ENCODE results near the gene GGA3.

Gene GGA3

DNA sequence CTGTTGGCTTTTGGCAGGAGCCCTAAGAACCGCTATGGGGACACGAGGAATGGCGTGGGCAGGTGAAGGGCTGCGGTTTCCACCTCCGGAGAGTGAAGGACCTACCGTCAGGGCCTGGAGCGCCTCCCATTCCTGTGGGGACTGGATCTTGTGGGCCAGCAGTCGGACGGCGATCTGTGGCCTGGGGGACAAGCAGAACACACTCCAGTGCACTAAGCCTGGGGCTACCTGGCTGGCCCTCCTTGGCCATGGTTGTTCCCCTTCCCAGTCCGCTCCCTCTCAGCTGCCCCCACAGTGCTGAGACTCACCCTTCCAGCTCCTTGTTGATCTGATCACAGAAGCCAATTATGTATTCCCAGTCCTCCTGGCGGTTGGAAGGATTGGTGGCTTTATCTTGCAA lies 15.0 kb downstream of the GGA3 start:
- no peak for DNase-seq (ENCODE audit: low read depth in 1 of 2, low spot score in 1 of 2)

DNA sequence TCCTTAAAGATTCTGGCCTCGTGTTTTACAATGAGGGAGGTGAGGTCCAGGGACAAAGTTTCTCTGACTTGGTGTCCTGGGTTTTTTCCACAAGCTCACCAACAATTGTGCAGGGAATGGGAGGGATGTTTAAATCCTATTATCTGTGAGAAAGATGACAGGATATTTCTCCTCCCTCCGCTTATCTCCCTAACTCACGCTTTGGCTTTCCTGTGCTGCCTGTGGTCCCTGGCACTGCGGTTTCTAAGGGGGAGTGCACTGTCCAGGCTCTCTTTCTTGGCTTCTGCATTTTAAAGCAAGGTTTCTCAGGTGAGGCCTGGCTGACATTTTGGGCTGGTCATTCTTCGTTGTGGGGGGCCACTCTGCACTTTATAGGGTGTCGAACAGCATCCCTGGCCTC lies 16.4 kb downstream of the GGA3 start:
- no peak for DNase-seq (ENCODE audit: low read depth in 1 of 2, low spot score in 1 of 2)

DNA sequence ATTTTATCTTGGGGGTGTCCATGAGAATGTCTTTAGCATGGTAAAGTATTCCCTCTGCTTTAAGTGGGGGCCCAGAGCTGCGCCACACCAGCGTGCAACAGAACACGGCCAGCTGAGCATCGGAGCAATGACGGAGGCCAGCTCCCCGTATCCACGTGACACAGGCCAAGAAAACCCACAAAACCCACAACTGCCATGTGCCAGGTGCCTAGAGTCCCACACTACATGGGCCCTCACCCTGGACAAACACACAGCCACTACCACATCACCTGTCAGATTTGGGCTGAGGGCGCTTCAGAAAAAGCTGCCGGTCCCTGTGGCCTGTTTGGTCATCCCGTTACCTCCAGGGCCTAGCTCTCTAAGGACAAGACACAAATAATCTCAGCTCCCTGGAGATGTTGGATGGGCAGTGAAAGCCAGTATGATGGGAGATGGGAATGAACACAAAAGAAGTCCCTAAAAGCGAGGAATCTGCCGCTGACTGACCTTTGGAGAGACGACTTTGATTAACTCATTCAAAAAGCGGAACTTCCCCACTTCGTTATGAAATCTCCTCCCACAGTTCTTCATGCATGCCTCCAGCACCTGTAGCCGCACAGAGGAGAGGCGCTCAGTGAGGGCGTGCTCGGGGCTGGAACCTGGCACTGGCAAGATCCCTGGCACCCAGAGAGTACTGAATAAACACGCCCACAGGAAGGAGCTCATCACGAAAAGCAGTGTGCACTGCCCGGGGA lies 17.1 kb downstream of the GGA3 start:
- DNase-seq (ENCODE audit: low read depth in 1 of 2, low spot score in 1 of 2) = no peak

DNA sequence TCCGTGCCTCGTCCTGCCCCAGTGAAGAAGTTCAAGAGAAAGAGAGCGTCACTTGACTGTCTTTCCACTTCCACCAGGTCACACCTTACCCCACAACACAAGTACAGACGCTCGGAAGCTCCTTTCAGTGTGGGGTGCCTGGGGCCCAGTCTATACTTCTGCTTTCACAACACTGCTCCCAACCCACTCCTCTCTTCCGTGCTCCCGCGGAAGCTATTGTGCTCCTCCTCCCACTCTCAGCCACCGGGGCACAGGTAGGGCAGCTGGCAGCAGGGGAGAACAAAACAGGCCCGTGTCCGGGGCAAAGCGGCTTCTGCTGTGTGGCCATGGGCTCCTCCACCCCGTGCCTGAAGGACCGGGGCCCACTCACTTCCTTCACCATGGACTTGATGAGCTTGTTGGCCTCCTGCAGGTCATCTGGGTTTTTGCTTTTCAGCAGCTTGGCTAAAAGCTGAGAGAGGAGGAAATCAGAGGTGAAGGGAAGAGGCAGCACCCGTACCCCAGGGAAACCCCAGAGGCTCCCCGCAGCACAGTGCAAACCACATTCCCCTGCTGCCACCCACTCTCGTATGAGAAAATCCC lies 18.9 kb downstream of the GGA3 start:
- no peak for DNase-seq (ENCODE audit: low read depth in 1 of 2, low spot score in 1 of 2)

DNA sequence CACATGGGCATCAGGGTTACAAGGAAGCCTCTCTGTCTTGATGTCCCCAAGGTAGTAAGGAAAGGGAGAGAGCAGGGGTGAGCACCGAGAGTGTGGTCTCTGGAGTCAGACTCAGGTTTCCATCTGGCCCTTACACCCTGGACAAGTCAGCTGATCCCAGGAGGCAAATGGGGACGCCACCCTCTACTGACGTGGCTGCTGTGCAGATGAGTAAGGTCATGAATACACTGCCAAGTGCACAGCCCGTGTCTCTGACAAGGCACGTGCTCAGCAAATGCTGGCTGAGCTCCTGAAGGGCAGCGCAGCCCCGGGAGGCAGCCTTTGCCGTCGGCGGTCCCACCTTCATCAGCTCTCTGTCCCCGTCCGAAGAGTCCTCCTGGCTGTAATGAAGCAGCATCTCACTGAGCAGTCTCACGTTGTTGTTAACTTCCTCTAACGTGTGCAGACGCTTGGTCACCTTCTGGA lies 19.4 kb downstream of the GGA3 start:
- DNase-seq (ENCODE audit: low read depth in 1 of 2, low spot score in 1 of 2) = no peak

DNA sequence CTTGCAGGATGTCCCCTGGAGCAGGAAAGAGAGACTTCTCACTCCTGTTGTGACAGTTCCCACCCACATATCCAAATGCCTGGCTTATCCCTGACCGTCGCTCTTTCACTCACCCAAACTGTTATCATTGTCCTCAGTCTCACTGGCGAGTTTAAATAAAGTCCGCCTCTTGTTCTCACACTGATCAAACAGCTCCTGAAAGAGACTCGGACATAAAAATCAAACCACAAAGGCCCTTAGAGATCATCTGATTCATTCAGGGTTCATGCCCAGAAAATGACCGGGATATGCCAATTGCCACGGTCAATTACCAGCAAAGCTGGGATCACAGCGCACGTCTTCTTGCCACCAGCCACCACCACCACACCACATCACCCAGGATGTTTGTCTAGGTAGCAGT lies 19.9 kb downstream of the GGA3 start:
- no peak for DNase-seq (ENCODE audit: low read depth in 1 of 2, low spot score in 1 of 2)

DNA sequence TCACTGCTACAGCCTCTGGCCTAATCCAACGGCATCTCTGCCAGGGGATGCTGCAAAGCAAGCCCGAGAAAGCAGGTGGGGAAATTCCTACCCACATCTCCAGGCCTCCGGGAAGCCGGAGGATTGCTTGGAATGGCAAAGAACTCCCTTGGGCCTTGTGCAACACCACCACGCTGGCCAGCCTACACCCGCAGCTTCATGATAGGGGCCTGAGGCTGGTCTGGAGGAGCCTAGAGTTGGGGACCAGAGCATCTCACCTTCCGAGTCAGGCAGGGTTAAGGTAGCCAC lies 20.3 kb downstream of the GGA3 start:
- DNase-seq (ENCODE audit: low read depth in 1 of 2, low spot score in 1 of 2) = no peak

DNA sequence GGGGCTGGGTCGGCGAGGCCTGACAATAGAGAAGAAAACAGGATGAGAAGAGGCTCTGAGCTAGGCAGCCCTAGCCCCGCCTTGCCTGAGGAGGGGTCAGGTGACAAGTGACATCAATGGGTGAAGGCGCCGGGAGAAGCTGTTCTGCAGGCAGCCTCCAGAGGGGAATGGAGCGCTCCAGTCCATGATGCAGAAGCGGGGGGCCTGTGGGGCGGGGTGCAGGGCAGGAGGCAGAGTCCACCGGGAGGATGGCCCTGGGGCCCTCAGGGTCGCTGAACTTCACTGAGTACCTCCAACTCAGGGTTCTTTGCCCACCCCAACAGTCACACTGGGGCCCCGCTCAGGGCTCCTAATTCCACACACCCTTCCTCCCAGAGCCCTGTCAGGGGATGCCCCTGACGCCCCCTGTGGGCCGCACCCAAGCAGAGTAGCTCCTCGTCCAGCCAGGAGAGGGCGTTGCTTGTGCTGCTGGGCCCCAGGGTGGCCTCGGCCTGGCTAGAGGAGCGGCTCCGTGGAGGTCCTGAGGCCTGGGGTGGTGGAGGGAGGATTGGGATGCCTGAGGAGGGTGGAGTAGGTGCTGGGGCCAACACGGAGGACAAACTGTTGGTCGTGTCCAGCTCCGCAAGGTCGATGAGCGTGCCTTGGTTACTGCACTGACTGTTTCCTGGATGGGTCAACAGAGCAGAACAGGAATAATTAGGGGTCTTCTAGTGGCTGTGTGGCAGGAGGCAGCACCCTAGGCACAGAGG lies 20.8 kb downstream of the GGA3 start:
- peak in 1 of 2 donors; percentile 30 for DNase-seq (ENCODE audit: low read depth in 1 of 2, low spot score in 1 of 2)

DNA sequence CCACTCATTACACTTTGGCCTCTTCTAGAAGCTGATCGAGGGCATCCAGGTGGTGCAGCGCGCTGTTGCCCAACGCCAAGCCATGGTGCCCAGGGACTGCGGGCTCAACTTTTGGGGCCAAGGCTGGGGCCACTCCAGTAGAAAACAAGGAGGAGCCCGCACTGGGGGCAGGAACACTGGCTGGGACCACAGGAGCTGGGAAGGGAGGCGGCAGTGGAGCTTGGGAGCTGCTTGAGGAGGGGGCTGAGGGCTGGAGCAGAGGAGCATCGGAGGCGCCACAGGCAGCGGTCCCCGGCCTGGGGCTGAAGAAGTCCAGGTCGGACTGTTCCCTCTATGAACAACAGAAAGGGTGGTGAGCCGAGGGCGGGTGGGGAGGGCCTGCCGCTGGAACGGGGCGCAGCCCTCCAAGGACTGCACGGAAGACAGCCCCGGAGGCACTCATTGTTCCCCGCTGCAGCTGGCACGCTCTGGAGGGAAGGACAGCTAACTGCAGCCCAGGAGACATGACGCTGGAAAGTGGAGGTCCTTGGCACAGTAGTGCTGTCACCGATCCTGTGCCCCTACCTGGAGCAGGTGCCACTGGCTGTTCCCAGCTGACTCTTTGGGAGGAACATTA lies 21.5 kb downstream of the GGA3 start:
- no peak for DNase-seq (ENCODE audit: low read depth in 1 of 2, low spot score in 1 of 2)

DNA sequence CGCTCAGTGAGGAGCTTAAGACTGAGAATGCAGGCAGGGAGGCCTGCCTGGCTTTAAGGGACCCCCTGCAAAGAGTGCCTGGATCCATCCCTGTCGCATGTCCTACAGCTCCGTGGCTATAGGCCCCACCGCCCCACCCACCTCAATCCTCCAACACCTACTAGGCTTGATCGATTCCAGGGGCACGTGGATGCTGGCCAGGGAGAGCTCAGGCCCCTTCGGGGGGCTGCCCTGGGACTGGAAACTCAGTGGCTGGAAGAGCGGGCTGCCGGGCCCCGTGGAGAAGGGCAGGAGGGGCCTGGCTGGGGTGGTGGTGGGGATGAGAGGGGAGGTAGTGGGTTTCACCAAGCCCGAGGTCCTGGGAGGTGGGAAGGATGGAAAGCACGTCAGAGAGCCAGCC lies 22.2 kb downstream of the GGA3 start:
- DNase-seq (ENCODE audit: low read depth in 1 of 2, low spot score in 1 of 2) = no peak

DNA sequence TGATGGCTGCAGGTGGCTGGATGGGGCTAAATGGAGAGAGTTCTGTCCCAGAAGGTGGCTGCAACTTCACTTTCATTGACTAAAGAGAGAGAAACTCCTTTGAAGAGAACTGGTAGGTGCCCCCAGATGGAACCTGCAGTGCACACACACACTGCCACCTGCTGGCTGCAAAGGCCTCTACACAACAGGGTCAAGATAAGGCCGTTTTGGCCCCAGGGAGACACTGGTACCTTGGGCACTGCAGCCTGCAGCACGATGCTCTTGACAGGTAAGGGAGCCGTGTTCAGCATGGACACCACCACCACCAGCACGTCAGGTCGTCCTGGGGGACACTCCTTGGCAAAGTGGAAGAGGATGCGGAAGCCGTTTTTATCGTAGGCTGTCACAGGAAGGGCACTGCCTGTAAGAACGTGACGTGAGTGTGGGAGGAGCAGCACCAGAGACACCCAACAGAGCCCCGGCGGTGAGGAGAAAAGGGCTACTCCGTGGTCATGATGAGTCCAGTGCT lies 22.7 kb downstream of the GGA3 start:
- peak; percentile 39 to 45 for DNase-seq (ENCODE audit: low read depth in 1 of 2, low spot score in 1 of 2)

DNA sequence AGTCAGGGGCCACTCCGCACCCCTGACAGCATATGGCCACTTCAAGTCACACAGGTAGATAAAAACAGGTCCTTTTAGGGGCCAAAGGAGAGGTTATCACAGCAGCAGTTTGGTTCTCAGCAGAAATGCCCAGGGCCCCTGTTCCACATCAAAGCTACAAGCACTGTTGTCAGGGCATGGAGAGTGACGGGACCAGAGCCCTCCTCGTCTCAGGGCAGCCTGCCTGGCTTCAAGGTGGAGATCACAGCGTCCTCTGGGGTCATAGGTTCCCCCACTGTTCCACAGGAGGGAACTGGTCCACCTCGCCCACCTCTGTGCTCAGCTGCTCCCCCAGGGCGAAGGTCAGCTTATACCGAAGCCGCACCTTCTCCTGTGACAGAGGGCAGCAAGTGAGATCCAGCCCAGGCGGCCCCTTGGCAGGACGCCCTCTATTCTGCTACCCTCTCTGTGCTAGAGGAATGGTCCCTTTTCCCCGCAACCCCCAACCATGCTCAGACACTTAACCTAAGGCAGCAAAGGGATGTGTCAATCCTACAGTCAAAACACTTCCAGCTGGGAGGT lies 23.3 kb downstream of the GGA3 start:
- DNase-seq (ENCODE audit: low read depth in 1 of 2, low spot score in 1 of 2) = no peak

DNA sequence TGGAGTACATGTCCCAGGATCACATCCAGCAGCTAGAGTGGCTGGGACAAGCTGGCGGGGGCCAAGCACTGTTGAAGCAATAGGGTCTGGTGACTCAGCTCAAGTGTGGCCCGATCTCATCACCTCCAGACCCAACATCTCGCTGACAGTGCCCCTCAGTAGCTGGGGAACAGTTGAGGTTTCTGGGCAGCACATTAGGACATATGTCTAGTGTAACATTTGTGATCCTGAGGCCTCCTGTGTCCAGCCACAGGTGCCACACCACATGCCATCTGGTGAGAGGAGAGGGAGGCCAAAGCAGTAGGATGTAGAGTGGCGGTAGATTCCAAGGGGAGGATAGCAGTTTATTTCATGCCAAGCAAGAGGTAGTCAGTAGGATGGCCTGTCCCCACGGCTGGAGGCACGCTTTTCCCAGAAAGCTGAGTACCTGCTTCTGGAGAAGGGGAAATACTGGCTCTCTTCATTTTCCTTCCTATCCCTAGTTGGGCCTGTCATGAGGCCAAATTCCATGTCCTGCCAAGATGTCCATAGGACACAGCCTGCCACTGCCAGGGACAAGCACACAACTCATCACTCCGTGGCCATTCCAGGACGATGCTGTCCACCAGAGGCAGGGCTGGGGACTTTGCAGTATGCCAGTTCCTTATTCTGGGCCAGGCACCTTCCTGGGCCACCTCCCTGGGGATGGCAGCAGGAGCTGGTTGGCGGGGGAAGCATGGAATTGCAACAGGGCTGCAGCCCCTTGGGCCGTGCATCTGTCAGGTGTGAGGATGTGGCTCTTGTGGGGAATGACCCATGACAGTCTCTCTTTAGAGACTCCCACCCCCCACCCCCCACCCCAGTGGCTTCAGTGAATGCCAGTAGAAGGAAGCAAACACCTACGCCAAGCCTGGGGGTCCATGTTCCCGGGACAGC lies 24.0 kb downstream of the GGA3 start:
- no peak for DNase-seq (ENCODE audit: low read depth in 1 of 2, low spot score in 1 of 2)

DNA sequence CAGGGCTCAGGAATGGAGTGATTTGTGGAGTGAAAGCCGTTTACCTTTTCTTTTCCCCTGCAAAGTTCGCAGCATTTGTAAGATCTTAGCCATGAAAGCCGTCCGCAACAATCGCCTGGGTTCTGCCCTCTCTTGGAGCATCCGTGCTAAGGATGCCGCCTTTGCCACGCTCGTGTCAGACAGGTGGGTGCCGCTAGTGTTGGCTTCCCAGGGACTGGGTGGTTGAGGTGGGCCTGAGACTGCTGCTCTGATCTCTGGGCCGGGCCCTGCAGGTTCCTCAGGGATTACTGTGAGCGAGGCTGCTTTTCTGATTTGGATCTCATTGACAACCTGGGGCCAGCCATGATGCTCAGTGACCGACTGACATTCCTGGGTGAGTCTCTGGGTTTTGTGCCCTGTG lies 28.6 kb downstream of the GGA3 start:
- no peak for DNase-seq (ENCODE audit: low read depth in 1 of 2, low spot score in 1 of 2)

DNA sequence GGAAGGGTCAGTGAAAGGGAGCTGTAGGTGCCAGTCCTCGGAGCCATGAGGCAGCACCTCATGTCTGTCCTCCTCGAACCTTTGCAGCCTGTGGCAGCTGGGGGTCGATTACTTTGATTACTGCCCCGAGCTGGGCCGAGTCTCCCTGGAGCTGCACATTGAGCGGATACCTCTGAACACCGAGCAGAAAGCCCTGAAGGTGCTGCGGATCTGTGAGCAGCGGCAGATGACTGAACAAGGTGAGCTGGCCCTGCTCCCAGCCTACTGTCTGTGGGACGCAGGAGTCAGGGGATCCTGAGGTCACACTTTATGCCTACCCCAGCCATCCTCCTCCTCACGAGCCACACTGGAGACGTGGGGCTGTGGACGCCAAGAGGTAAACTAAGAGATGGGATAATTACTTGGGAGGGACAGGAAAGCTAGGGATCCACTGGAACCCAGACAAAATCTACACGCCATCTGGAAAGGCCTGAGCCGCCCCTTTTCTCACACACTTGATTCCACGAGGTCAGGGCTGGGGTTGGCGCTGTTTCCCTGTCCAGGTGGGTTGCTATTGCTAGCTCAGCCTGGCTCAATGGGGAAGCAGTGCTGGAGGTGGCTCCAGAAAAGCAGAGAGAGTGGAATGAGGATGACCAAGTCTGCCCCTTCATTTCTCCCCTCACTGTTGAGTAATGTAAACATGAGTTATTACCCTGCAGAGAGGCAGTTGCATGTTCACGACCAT lies 29.5 kb downstream of the GGA3 start:
- DNase-seq (ENCODE audit: low read depth in 1 of 2, low spot score in 1 of 2) = no peak

DNA sequence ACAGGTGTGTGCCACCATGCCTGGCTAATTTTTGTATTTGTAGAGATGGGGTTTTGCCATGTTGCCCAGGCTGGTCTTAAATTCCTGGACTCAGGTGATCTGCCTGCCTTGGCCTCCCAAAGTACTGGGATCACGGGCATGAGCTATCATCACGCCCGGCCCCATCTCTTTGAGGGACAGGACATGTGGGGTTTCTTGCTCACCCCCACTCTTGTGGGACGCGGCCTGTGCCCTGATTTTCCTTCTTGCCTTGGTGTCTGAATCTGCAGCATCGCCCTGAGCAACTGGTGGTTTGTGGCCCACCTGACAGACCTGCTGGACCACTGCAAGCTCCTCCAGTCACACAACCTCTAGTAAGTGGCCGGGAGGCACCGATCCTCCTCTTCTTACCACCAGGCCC lies 30.3 kb downstream of the GGA3 start:
- no peak for DNase-seq (ENCODE audit: low read depth in 1 of 2, low spot score in 1 of 2)

DNA sequence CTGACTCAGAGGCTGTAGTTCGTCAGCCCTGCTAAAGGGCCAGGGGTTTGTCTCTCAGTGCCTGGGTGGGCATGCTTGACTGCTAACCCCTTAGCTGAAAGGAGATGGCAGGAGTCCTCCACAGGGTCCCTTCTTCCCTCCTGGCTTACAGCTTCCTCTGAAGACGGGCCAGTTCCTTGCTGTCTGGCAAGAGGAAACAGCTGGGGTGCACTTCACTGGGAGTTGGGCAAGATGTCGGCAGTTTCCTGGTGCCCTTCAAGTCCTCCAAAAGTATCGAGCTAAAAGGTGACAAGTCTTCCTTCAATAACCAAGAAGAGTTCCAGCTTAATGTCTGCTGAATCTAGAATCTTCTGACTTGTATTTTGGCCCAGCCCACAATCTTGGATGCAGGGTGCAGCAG lies 32.6 kb downstream of the GGA3 start:
- no peak for DNase-seq (ENCODE audit: low read depth in 1 of 2, low spot score in 1 of 2)

DNA sequence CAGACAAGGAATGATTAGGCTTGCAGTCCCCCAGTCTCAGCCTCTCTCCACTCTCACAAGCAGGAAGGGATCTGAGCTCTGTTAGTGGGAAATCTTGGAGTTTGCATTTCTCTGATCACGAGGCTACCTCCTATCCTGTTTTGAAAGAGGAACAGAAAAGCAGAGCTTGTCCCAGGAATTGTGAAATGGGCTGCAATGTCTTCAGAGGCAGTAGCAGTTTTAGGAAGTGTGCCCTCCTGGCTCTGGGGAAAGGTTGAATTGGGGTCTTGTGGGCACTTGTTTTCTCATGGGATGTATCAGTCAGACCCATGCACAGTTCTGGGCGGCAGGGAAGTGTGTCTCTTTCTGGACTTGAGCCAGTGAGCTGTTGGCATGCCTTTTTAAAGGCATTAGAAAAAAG lies 33.1 kb downstream of the GGA3 start:
- no peak for DNase-seq (ENCODE audit: low read depth in 1 of 2, low spot score in 1 of 2)

DNA sequence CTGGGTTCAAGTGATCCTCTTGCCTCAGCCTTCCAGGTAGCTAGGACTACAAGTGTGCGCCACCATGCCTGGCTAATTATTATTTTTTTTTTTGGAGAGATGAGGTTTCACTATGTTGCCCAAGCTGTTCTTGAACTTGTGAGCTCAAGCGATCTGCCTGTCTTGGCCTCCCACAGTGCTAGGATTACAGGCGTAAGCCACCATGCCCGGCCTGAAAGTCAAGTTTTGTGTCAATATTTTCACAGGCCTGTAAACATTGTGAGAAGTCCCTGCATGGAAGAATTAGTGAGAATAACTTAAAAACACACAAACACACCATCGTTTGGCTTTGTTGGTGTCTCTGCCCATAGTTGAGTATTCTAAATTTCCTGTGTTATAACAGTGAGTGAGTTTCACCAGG lies 33.7 kb downstream of the GGA3 start:
- DNase-seq (ENCODE audit: low read depth in 1 of 2, low spot score in 1 of 2) = no peak

DNA sequence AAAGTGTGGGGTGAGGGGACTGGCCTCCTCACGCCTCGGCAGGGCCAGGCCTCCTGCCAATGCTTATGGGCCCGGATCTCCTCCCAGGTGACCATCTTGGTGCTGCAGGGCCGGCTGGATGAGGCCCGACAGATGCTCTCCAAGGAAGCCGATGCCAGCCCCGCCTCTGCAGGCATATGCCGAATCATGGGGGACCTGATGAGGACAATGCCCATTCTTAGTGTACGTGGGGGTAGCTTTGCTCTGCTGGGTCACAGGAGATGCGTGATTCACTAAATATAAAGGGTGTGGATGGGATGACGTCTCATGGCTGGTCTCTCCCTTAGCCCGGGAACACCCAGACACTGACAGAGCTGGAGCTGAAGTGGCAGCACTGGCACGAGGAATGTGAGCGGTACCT lies 36.4 kb downstream of the GGA3 start:
- DNase-seq (ENCODE audit: low read depth in 1 of 2, low spot score in 1 of 2) = no peak
